Liver (tissue), 9 donors: ENCODE results near the gene THADA. TPM values are rescaled to one million over a fixed set of nuclear protein-coding genes. Genes with fewer than 3 reads are reported as not detected.

Experiments used
- DNase-seq: peaks from one replicate; pipeline ENCODE4 v3.0.0-alpha.2; 2017; ENCODE audit warnings: low spot score
- H3K27ac ChIP-seq, 2 donors: one replicate each; pipeline ENCODE4 v1.7.0; 2013; ENCODE audit warnings: inconsistent platforms in 2 of 2, low read length in 2 of 2, control low read depth in 1 of 2, low read depth in 1 of 2, mild to moderate bottlenecking in 1 of 2
- H3K27me3 ChIP-seq, 4 donors: one replicate each; pipeline versions ENCODE4 v1.6.1 to v1.7.0; 2013; ENCODE audit warnings: low read length in 3 of 4, inconsistent platforms in 1 of 4, mild to moderate bottlenecking in 1 of 4, moderate library complexity in 1 of 4; ENCODE audit not compliant: control insufficient read depth in 4 of 4, insufficient read depth in 4 of 4
- H3K36me3 ChIP-seq, 4 donors: one replicate each; pipeline versions ENCODE4 v1.6.1 to v1.7.0; 2013; ENCODE audit warnings: low read length in 3 of 4, mild to moderate bottlenecking in 3 of 4, low read depth in 1 of 4, moderate library complexity in 1 of 4; ENCODE audit not compliant: control insufficient read depth in 4 of 4, insufficient read depth in 3 of 4
- H3K4me1 ChIP-seq, 4 donors: one replicate each; pipeline versions ENCODE4 v1.6.1 to v1.7.0; 2013; ENCODE audit warnings: low read length in 3 of 4, mild to moderate bottlenecking in 3 of 4, moderate library complexity in 1 of 4; ENCODE audit not compliant: control insufficient read depth in 4 of 4, insufficient read depth in 4 of 4
- H3K4me3 ChIP-seq, 3 donors: one replicate each; pipeline versions ENCODE4 v1.6.1 to v1.7.0; 2013; ENCODE audit warnings: low read length in 3 of 3, control low read depth in 1 of 3, low read depth in 1 of 3, mild to moderate bottlenecking in 1 of 3
- H3K9ac ChIP-seq, 2 donors: one replicate each; pipeline ENCODE4 v1.7.0; 2013; ENCODE audit warnings: low read length in 2 of 2, mild to moderate bottlenecking in 2 of 2, moderate library complexity in 2 of 2, control low read depth in 1 of 2, low read depth in 1 of 2
- H3K9me3 ChIP-seq, 4 donors: one replicate each; pipeline versions ENCODE4 v1.6.1 to v1.7.0; 2013; ENCODE audit warnings: low read length in 3 of 4; ENCODE audit not compliant: control insufficient read depth in 4 of 4
- ATF3 ChIP-seq: IDR thresholded peaks from 2 replicates; pipeline ENCODE4 v1.6.1; 2016; ENCODE audit warnings: antibody characterized with exemption
- CTCF ChIP-seq: fragments of 150-350 bp; IDR thresholded peaks from 2 replicates; pipeline ENCODE4 v1.5.1; 2017; ENCODE audit warnings: improper control_type of control experiment, low read depth, low read length; ENCODE audit not compliant: missing input control
- EGR1 ChIP-seq, 2 donors: IDR thresholded peaks; 2 replicates each; pipeline ENCODE4 v1.6.1; 2016 to 2018; ENCODE audit warnings: antibody characterized with exemption in 2 of 2, low read depth in 2 of 2
- FOXA1 ChIP-seq: IDR thresholded peaks from 2 replicates; pipeline ENCODE4 v1.6.1; 2016; ENCODE audit warnings: antibody characterized with exemption
- FOXA2 ChIP-seq: IDR thresholded peaks from 2 replicates; pipeline ENCODE4 v1.6.1; 2016; ENCODE audit warnings: antibody characterized with exemption
- GABPA ChIP-seq, 2 donors: IDR thresholded peaks in 1 of 2; conservative IDR thresholded peaks in 1 of 2; 2 replicates each; pipeline ENCODE4 v1.6.1; 2016; ENCODE audit warnings: antibody characterized with exemption in 2 of 2, mild to moderate bottlenecking in 1 of 2, moderate library complexity in 1 of 2
- HNF4A ChIP-seq, 2 donors: conservative IDR thresholded peaks; 2 replicates each; pipeline ENCODE4 v1.6.1; 2016; ENCODE audit warnings: antibody characterized with exemption in 2 of 2, mild to moderate bottlenecking in 2 of 2
- HNF4G ChIP-seq: IDR thresholded peaks from 2 replicates; pipeline ENCODE4 v1.6.1; 2016; ENCODE audit warnings: antibody characterized with exemption
- JUND ChIP-seq, 2 donors: IDR thresholded peaks; 2 replicates each; pipeline ENCODE4 v1.6.1; 2016; ENCODE audit warnings: antibody characterized with exemption in 2 of 2
- MAX ChIP-seq: IDR thresholded peaks from 2 replicates; pipeline ENCODE4 v1.6.1; 2016; ENCODE audit warnings: antibody characterized with exemption
- NR2F2 ChIP-seq: IDR thresholded peaks from 2 replicates; pipeline ENCODE4 v1.6.1; 2016; ENCODE audit warnings: antibody characterized with exemption
- RAD21 ChIP-seq, 2 donors: IDR thresholded peaks; 2 replicates each; pipeline ENCODE4 v1.6.1; 2016; ENCODE audit warnings: antibody characterized with exemption in 2 of 2, mild to moderate bottlenecking in 2 of 2
- REST ChIP-seq: IDR thresholded peaks from 2 replicates; pipeline ENCODE4 v1.6.1; 2016; ENCODE audit warnings: antibody characterized with exemption, mild to moderate bottlenecking
- RXRA ChIP-seq, 2 donors: IDR thresholded peaks; 2 replicates each; pipeline ENCODE4 v1.6.1; 2017 to 2018; ENCODE audit warnings: antibody characterized with exemption in 2 of 2, mild to moderate bottlenecking in 1 of 2
- SP1 ChIP-seq: IDR thresholded peaks from 2 replicates; pipeline ENCODE4 v1.6.1; 2018; ENCODE audit warnings: antibody characterized with exemption, mild to moderate bottlenecking
- TAF1 ChIP-seq: conservative IDR thresholded peaks from 2 replicates; pipeline ENCODE4 v1.6.1; 2016; ENCODE audit warnings: antibody characterized with exemption, mild to moderate bottlenecking
- YY1 ChIP-seq: IDR thresholded peaks from 2 replicates; pipeline ENCODE4 v1.6.1; 2016; ENCODE audit warnings: antibody characterized with exemption, mild to moderate bottlenecking
- ZBTB33 ChIP-seq: IDR thresholded peaks from 2 replicates; pipeline ENCODE4 v1.6.1; 2016; ENCODE audit warnings: antibody characterized with exemption
- WGBS: extraction: QIAGEN DNeasy Blood & Tissue Kit; methylation state at CpG from one replicate; pipeline ENCODE4 v1.1.7; 2013; 5-methylcytosine and 5-hydroxymethylcytosine counted together
- polyA plus RNA-seq, 2 donors: library from polyadenylated mRNA; stranded (reverse) in 1 of 2; unstranded in 1 of 2; fragments of 200-250 nt in 1 of 2; fragments of >200 nt in 1 of 2; fragmentation: Nextera tagmentation in 1 of 2; extraction: Ambion mirVana in 1 of 2; gene quantifications; one replicate each; pipeline versions ENCODE4 v1.2.1 to v1.2.3, GENCODE V29; 2013 to 2015
- total RNA-seq, 2 donors: library from RNA; depleted of rRNA; stranded (reverse); fragments of >200 nt; gene quantifications; one replicate each; pipeline ENCODE4 v1.2.3, GENCODE V29; 2014
- donor health status: healthy.
- donor health status: healthy.
- donor health status: healthy.
- donor health status: healthy.
- donor health status: healthy.

Gene THADA
- total and polyA plus RNA-seq, 4 donors: 12.0 to 37.2 (median 22.3) TPM

GRCh38 chr2:43191947-43192516 is 403.8 kb downstream of the THADA start:
- no peak overlapping the region for H3K9ac ChIP-seq
- H3K4me3 ChIP-seq: no peak overlapping the region
- DNase-seq: no peak
- TF ChIP-seq ZBTB33 (no peak), GABPA (IDR thresholded peaks at IDR 0.05 in 1 of 2, conservative IDR thresholded peaks at IDR 0.05 in 1 of 2) (no peak), HNF4G (no peak), MAX (no peak), SP1 (no peak), YY1 (no peak), CTCF (no peak), RXRA (IDR thresholded peaks at IDR 0.05) (no peak), FOXA2 (no peak), REST (no peak), TAF1 (no peak), HNF4A (conservative IDR thresholded peaks at IDR 0.05) (no peak), NR2F2 (no peak), JUND (IDR thresholded peaks at IDR 0.05) (no peak), ATF3 (no peak), EGR1 (IDR thresholded peaks at IDR 0.05; ENCODE audit: low read depth in 2 of 2) (no peak), RAD21 (IDR thresholded peaks at IDR 0.05) (no peak), FOXA1 (no peak)
- peaks cover 6 to 31% (median 24%) of the 10 kb centered on the region in 4 donors for H3K4me1 ChIP-seq
- no peak overlapping the region for H3K27ac ChIP-seq
- 82% methylated on average over 3 of the region's 3 CpGs for WGBS
- no peaks in the 10 kb centered on the region for H3K36me3 ChIP-seq
- H3K9me3 ChIP-seq: no peaks in the 10 kb centered on the region
- H3K27me3 ChIP-seq: no peaks in the 10 kb centered on the region
